Caco-2 (cell line): ENCODE data around the gene BICD2. TPM values are rescaled to one million over a fixed set of nuclear protein-coding genes. Genes with fewer than 3 reads are reported as not detected.

Source experiments
- BruUV-seq: library from RNA; stranded (reverse); fragments of 400-500 nt; replicated peaks from 2 replicates; lab custom pipeline; 2021; lab: Mats Ljungman, UMichigan
- CTCF ChIA-PET: fragments of 300-600 bp; sonication (Branson Sonifier 250); formaldehyde crosslinking; loops from one replicate; lab custom pipeline; 2022; ENCODE audit warnings: antibody characterized with exemption; lab: Charles Lee
- POLR2A ChIA-PET: fragments of 300-600 bp; sonication (Branson Sonifier 250); formaldehyde crosslinking; loops from one replicate; lab custom pipeline; 2022; ENCODE audit warnings: antibody characterized with exemption; lab: Charles Lee
- DNase-seq, 2 experiments: peaks; one replicate each; pipeline versions ENCODE4 v3.0.0 to v3.0.0-alpha.2; 2020 to 2022
- H3K27me3 ChIP-seq: replicated peaks from 2 replicates; pipeline ENCODE4 v1.6.0; 2011; ENCODE audit warnings: low read length; ENCODE audit not compliant: control insufficient read depth, insufficient read depth
- H3K36me3 ChIP-seq: 2 replicates; pipeline ENCODE4 v1.5.1; 2011; ENCODE audit warnings: low read length; ENCODE audit not compliant: control insufficient read depth, insufficient read depth
- H3K4me1 ChIP-seq: fragments of 250-450 bp; sonication (Bioruptor Pico); 2 replicates; pipeline ENCODE4 v1.5.1; 2020; ENCODE audit warnings: mild to moderate bottlenecking
- H3K4me3 ChIP-seq: 2 replicates; pipeline ENCODE4 v1.5.1; 2011; ENCODE audit warnings: low read depth, mild to moderate bottlenecking, control low read depth, low read length
- H3K9me3 ChIP-seq: fragments of 250-450 bp; sonication (Bioruptor Pico); 2 replicates; pipeline ENCODE4 v1.5.1; 2020; ENCODE audit warnings: mild to moderate bottlenecking, moderate library complexity
- H3K27ac Mint-ChIP-seq: one replicate; pipeline ENCODE4 v1.8.0; 2022; ENCODE audit warnings: mixed read lengths; ENCODE audit not compliant: unreplicated experiment
- H3K27me3 Mint-ChIP-seq: one replicate; pipeline ENCODE4 v1.8.0; 2022; ENCODE audit warnings: mixed read lengths; ENCODE audit not compliant: insufficient read depth, unreplicated experiment
- H3K36me3 Mint-ChIP-seq: one replicate; pipeline ENCODE4 v1.8.0; 2022; ENCODE audit warnings: mild to moderate bottlenecking, mixed read lengths; ENCODE audit not compliant: insufficient read depth, unreplicated experiment
- H3K4me1 Mint-ChIP-seq: one replicate; pipeline ENCODE4 v1.8.0; 2022; ENCODE audit warnings: low read depth, mixed read lengths; ENCODE audit not compliant: unreplicated experiment
- H3K4me3 Mint-ChIP-seq: one replicate; pipeline ENCODE4 v1.8.0; 2022; ENCODE audit warnings: mild to moderate bottlenecking, moderate library complexity, mixed read lengths; ENCODE audit not compliant: unreplicated experiment
- H3K9me3 Mint-ChIP-seq: one replicate; pipeline ENCODE4 v1.8.0; 2022; ENCODE audit warnings: mixed read lengths; ENCODE audit not compliant: unreplicated experiment
- CTCF ChIP-seq, 2 experiments: fragments of 200-600 bp in 1 of 2; IDR thresholded peaks; 1 replicate in 1 of 2; 2 replicates in 1 of 2; pipeline versions ENCODE4 v1.5.1 to v1.8.0; 2011 to 2022; ENCODE audit warnings: antibody characterized with exemption in 1 of 2, control low read depth in 1 of 2, inconsistent platforms in 1 of 2, low read depth in 1 of 2, low read length in 1 of 2, mild to moderate bottlenecking in 1 of 2, moderate library complexity in 1 of 2; ENCODE audit not compliant: insufficient read depth in 1 of 2, severe bottlenecking in 1 of 2, unreplicated experiment in 1 of 2
- intact Hi-C: fragments of 100-400 bp; cut with micrococcal nuclease; formaldehyde crosslinking; loops from one replicate; pipeline ENCODE4 v1.10.0; 2022; ENCODE audit not compliant: unreplicated experiment
- total RNA-seq: library from RNA; stranded (reverse); gene quantifications from 2 replicates; pipeline ENCODE4 v1.2.3, GENCODE V29; 2022

BICD2 gene
- total RNA-seq, 1 experiment from 2014 or later, result 13.7 TPM

- Mint-ChIP-seq H3K27me3 (no peaks in the 10 kb centered on the region), H3K27ac (no peak overlapping the region), H3K4me3 (no peak overlapping the region), H3K4me1 (no peaks in the 10 kb centered on the region), H3K9me3 (no peaks in the 10 kb centered on the region), H3K36me3 (no peaks in the 10 kb centered on the region)
- no TSS peak for BruUV-seq
- no peak for TF ChIP-seq CTCF (IDR thresholded peaks at IDR 0.05; ENCODE audit: insufficient read depth in 1 of 2, low read depth in 1 of 2, low read length in 1 of 2, severe bottlenecking in 1 of 2, unreplicated experiment in 1 of 2)
- Histone ChIP-seq H3K9me3 (no peaks in the 10 kb centered on the region), H3K4me3 (no peak overlapping the region), H3K27me3 (no peaks in the 10 kb centered on the region), H3K36me3 (no peaks in the 10 kb centered on the region), H3K4me1 (no peaks in the 10 kb centered on the region)
- intact Hi-C loops, result no loop called here
- no peak for DNase-seq
- CTCF ChIA-PET, result no interaction called here
- POLR2A ChIA-PET, result no interaction called here
These were observed 85.0 kb downstream of the BICD2 start for GRCh38 chr9:92679413-92680165.

- POLR2A ChIA-PET, result no interaction called here
- CTCF ChIA-PET, result no interaction called here
- Histone ChIP-seq H3K9me3 (no peaks in the 10 kb centered on the region), H3K36me3 (no peaks in the 10 kb centered on the region), H3K4me3 (peak overlapping the region; percentile 75), H3K4me1 (0 out of 2 replicates have a peak, but pooled peaks cover 6% of the 10 kb centered on the region), H3K27me3 (no peaks in the 10 kb centered on the region)
- Mint-ChIP-seq H3K27me3 (no peaks in the 10 kb centered on the region), H3K4me3 (peak overlapping the region; percentile 76), H3K9me3 (no peaks in the 10 kb centered on the region), H3K27ac (no peak overlapping the region), H3K36me3 (no peaks in the 10 kb centered on the region), H3K4me1 (peaks cover 6% of the 10 kb centered on the region)
- TF ChIP-seq CTCF (IDR thresholded peaks at IDR 0.05; ENCODE audit: insufficient read depth in 1 of 2, low read depth in 1 of 2, low read length in 1 of 2, severe bottlenecking in 1 of 2, unreplicated experiment in 1 of 2), result no peak
- no peak for DNase-seq
- intact Hi-C loops, result no loop called here
- BruUV-seq, result no TSS peak
These were observed 93.3 kb downstream of the BICD2 start for GRCh38 chr9:92671323-92671722.

GRCh38 chr9:92669890-92670708 lies 94.5 kb downstream of the BICD2 start, which contains the start of gene IPPK:
Gene IPPK (minus strand): TSS chr9:92670131. CDS start chr9:92669988, 143 bp downstream.
- DNase-seq, result peak; percentile 91 to 95
- H3K4me1 ChIP-seq, result 0 out of 2 replicates have a peak, but pooled peaks cover 6% of the 10 kb centered on the region
- intact Hi-C loops, result no loop called here
- no peaks in the 10 kb centered on the region for H3K27me3 Mint-ChIP-seq
- POLR2A ChIA-PET, result interaction anchor here (0.6 to 1.3 kb wide), 4 partner anchors 18 to 1246 kb away, joined by 3 to 6 read pairs (median 4); partner anchors contain the start of genes CENPP and NFIL3
- peak within 1 kb of the TSS; percentile 75 for H3K4me3 ChIP-seq
- CTCF ChIA-PET, result interaction anchor here (0.7 to 1.2 kb wide), 3 partner anchors 18 to 121 kb away, joined by 3 to 4 read pairs (median 3); no protein-coding TSS in a partner anchor
- H3K9me3 ChIP-seq, result no peaks in the 10 kb centered on the region
- no peaks in the 10 kb centered on the region for H3K36me3 Mint-ChIP-seq
- no TSS peak for BruUV-seq
- peak within 1 kb of the TSS; percentile 76 for H3K4me3 Mint-ChIP-seq
- peaks cover 6% of the 10 kb centered on the region for H3K4me1 Mint-ChIP-seq
- no peaks in the 10 kb centered on the region for H3K36me3 ChIP-seq
- no peaks in the 10 kb centered on the region for H3K27me3 ChIP-seq
- no peaks in the 10 kb centered on the region for H3K9me3 Mint-ChIP-seq
- TF ChIP-seq CTCF (IDR thresholded peaks at IDR 0.05; ENCODE audit: insufficient read depth in 1 of 2, low read depth in 1 of 2, low read length in 1 of 2, severe bottlenecking in 1 of 2, unreplicated experiment in 1 of 2), result no peak
- no peak within 1 kb of the TSS for H3K27ac Mint-ChIP-seq
